ENCODE measurements around the gene TWF1.

DNA sequence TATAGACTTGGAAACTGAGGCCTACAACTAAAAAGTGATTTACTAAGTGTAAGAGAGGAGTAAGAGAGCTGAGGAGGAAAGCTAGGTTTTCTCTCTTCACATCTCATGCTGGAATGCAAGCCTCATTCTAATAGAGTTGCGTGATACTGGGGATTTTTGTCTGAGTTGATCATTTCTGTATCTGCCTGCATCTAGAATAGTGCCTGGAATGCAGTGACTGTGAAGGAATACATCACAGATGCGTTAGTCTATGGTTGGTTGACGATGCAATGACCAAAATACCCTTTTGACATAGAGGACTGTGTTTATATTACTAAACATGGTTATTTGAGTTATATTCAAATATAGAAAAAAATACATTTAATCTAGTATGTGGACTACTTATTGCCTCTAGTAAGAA is 20.6 kb upstream of the TWF1 start:
- TF ChIP-seq, protein P1, sequence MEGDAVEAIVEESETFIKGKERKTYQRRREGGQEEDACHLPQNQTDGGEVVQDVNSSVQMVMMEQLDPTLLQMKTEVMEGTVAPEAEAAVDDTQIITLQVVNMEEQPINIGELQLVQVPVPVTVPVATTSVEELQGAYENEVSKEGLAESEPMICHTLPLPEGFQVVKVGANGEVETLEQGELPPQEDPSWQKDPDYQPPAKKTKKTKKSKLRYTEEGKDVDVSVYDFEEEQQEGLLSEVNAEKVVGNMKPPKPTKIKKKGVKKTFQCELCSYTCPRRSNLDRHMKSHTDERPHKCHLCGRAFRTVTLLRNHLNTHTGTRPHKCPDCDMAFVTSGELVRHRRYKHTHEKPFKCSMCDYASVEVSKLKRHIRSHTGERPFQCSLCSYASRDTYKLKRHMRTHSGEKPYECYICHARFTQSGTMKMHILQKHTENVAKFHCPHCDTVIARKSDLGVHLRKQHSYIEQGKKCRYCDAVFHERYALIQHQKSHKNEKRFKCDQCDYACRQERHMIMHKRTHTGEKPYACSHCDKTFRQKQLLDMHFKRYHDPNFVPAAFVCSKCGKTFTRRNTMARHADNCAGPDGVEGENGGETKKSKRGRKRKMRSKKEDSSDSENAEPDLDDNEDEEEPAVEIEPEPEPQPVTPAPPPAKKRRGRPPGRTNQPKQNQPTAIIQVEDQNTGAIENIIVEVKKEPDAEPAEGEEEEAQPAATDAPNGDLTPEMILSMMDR (IDR thresholded peaks at IDR 0.05) = no peak
- TF ChIP-seq POLR2A (IDR thresholded peaks at IDR 0.05) = no peak
